GM19023 (cell line): Measurements from ENCODE around the gene PRPF8.
"Not testable (repeated sequence)": the region's sequence is repeated elsewhere in the genome, so short reads cannot be mapped to it uniquely, and the experiment has no call there.

Experiments used
- ATAC-seq: cut with Tn5 transposase; IDR thresholded peaks from one replicate; pipeline ENCODE4 v1.9.1; 2021; ENCODE audit warnings: mild to moderate bottlenecking, moderate library complexity; ENCODE audit not compliant: unreplicated experiment

Gene PRPF8

GRCh38 chr17:1684378-1685189, at the start of gene PRPF8:
Gene PRPF8 (minus strand): TSS chr17:1684867. CDS start chr17:1684571, 296 bp downstream.
- ATAC-seq = peak; percentile 96

GRCh38 chr17:1733759-1734158, 49.1 kb upstream of the PRPF8 start:
- no peak for ATAC-seq

- no peak for ATAC-seq
These were observed 48.2 kb upstream of the PRPF8 start for GRCh38 chr17:1732833-1733321.

- no peak for ATAC-seq
These were observed 47.7 kb upstream of the PRPF8 start for GRCh38 chr17:1732241-1732832.

GRCh38 chr17:1731194-1731506, 46.5 kb upstream of the PRPF8 start:
- no peak for ATAC-seq

GRCh38 chr17:1730326-1731193, 45.9 kb upstream of the PRPF8 start:
- no peak for ATAC-seq

GRCh38 chr17:1729966-1730325, 45.3 kb upstream of the PRPF8 start:
- ATAC-seq = no peak

GRCh38 chr17:1727876-1728630, 43.4 kb upstream of the PRPF8 start:
- ATAC-seq = no peak

- ATAC-seq = no peak
These were observed 42.7 kb upstream of the PRPF8 start for GRCh38 chr17:1727258-1727789.

GRCh38 chr17:1726626-1727257, 42.1 kb upstream of the PRPF8 start:
- ATAC-seq = no peak

GRCh38 chr17:1725642-1726511, 41.2 kb upstream of the PRPF8 start:
- ATAC-seq = no peak

- ATAC-seq = peak; percentile 32
These were observed 40.4 kb upstream of the PRPF8 start for GRCh38 chr17:1724869-1725641.

GRCh38 chr17:1724351-1724868, 39.7 kb upstream of the PRPF8 start, which contains the start of gene WDR81:
Gene WDR81 (plus strand): TSS chr17:1724704. CDS start chr17:1724960, 256 bp downstream.
- peak; percentile 63 for ATAC-seq

- ATAC-seq = not testable (repeated sequence)
These were observed 37.4 kb upstream of the PRPF8 start for GRCh38 chr17:1722022-1722421.

GRCh38 chr17:1720856-1721386, 36.3 kb upstream of the PRPF8 start:
- no peak for ATAC-seq

- ATAC-seq = no peak
These were observed 33.9 kb upstream of the PRPF8 start for GRCh38 chr17:1718362-1719165.
